ENCODE results near the gene RAB3GAP1. TPM values are rescaled to one million over a fixed set of nuclear protein-coding genes. Genes with fewer than 3 reads are reported as not detected.
A peak's percentile ranks its signal among the peaks of the same experiment; 100 is the strongest.

Gene RAB3GAP1
- total and polyA plus RNA-seq, 2 of the 4 experiments (the other 2 are of a cell fraction): 21.2 to 65.8 TPM

DNA sequence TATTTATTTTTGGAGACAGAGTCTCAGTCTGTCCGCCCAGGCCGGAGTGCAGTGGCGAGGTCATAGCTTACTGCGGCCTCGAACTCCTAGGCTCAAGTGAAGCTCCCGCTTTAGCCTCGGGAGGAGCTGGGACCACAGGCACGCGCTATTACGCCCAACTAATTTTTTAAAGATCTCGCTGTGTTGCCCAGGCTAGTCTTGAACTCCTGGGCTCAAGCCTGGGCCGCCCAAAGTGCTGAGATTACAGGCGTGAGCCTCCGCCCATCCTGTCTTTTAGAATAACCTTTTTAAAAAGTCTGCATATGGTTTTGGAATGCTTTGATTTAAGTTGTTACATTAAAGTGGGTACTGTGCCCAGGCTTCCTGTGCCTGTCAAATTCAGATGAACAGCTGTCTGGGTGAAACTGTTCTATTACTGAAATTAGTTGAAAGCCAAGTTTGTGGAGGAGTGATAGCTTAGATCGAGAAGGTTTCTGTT is 944 bp downstream of the RAB3GAP1 start:
- in situ Hi-C loops (cut with MboI; ENCODE audit: low sequenced_read_pairs) (no loop called here), dilution Hi-C loops (cut with HindIII; ENCODE audit: low sequenced_read_pairs, unreplicated experiment) (no loop called here), intact Hi-C loops (cut with micrococcal nuclease) (loop anchor here (5.0 kb wide), 2 partner anchors 44 to 689 kb away; partner anchors contain the start of gene UBXN4)
- H3K4ac ChIP-seq (ENCODE audit: low read depth, low read length): peak overlapping the region; percentile 31; the same call in 1 of the 2 replicates
- no peak overlapping the region for H2BK20ac ChIP-seq (ENCODE audit: low read depth, low read length)
- H4K5ac ChIP-seq (ENCODE audit: low read depth, low read length): no peak overlapping the region
- no peaks in the 10 kb centered on the region for H3K27me3 ChIP-seq (ENCODE audit: control insufficient read depth, insufficient read depth, low read length)
- no peak for TF ChIP-seq RAD21 (IDR thresholded peaks at IDR 0.05; ENCODE audit: low read length)
- TF ChIP-seq, protein P1, sequence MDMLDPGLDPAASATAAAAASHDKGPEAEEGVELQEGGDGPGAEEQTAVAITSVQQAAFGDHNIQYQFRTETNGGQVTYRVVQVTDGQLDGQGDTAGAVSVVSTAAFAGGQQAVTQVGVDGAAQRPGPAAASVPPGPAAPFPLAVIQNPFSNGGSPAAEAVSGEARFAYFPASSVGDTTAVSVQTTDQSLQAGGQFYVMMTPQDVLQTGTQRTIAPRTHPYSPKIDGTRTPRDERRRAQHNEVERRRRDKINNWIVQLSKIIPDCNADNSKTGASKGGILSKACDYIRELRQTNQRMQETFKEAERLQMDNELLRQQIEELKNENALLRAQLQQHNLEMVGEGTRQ (IDR thresholded peaks at IDR 0.05; ENCODE audit: low read depth, low read length): no peak
- TF ChIP-seq MAZ (IDR thresholded peaks at IDR 0.05; ENCODE audit: borderline replicate concordance, low read depth, low read length): no peak
- TF ChIP-seq, protein P2, sequence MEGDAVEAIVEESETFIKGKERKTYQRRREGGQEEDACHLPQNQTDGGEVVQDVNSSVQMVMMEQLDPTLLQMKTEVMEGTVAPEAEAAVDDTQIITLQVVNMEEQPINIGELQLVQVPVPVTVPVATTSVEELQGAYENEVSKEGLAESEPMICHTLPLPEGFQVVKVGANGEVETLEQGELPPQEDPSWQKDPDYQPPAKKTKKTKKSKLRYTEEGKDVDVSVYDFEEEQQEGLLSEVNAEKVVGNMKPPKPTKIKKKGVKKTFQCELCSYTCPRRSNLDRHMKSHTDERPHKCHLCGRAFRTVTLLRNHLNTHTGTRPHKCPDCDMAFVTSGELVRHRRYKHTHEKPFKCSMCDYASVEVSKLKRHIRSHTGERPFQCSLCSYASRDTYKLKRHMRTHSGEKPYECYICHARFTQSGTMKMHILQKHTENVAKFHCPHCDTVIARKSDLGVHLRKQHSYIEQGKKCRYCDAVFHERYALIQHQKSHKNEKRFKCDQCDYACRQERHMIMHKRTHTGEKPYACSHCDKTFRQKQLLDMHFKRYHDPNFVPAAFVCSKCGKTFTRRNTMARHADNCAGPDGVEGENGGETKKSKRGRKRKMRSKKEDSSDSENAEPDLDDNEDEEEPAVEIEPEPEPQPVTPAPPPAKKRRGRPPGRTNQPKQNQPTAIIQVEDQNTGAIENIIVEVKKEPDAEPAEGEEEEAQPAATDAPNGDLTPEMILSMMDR (conservative IDR thresholded peaks at IDR 0.05; ENCODE audit: low read depth, low read length): no peak
- TF ChIP-seq CHD1 (IDR thresholded peaks at IDR 0.05; ENCODE audit: low read depth, low read length): no peak
- TF ChIP-seq, protein P3, sequence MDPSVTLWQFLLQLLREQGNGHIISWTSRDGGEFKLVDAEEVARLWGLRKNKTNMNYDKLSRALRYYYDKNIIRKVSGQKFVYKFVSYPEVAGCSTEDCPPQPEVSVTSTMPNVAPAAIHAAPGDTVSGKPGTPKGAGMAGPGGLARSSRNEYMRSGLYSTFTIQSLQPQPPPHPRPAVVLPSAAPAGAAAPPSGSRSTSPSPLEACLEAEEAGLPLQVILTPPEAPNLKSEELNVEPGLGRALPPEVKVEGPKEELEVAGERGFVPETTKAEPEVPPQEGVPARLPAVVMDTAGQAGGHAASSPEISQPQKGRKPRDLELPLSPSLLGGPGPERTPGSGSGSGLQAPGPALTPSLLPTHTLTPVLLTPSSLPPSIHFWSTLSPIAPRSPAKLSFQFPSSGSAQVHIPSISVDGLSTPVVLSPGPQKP (IDR thresholded peaks at IDR 0.05; ENCODE audit: borderline replicate concordance, low read depth, low read length): no peak
- TF ChIP-seq MAFK (IDR thresholded peaks at IDR 0.05; ENCODE audit: low read depth, low read length): no peak
- TF ChIP-seq CEBPB (IDR thresholded peaks at IDR 0.05; ENCODE audit: low read depth, low read length): no peak
- TF ChIP-seq FOS (IDR thresholded peaks at IDR 0.05; ENCODE audit: low read depth, low read length): no peak
- no peak for TF ChIP-seq SMC3 (IDR thresholded peaks at IDR 0.05; ENCODE audit: low read depth, low read length)
- no peak for TF ChIP-seq POLR2A (IDR thresholded peaks at IDR 0.05; ENCODE audit: low read depth, low read length)
- no peak for TF ChIP-seq RCOR1 (IDR thresholded peaks at IDR 0.05; ENCODE audit: insufficient replicate concordance, low read length)
- no peak for TF ChIP-seq NFE2L2 (IDR thresholded peaks at IDR 0.05; ENCODE audit: low read depth, low read length)
- no peak for TF ChIP-seq MXI1 (IDR thresholded peaks at IDR 0.05; ENCODE audit: borderline replicate concordance, low read depth, low read length)
- no peak for TF ChIP-seq BHLHE40 (IDR thresholded peaks at IDR 0.05; ENCODE audit: low read depth, low read length)
- no peak for TF ChIP-seq RFX5 (IDR thresholded peaks at IDR 0.05; ENCODE audit: low read depth, low read length)
- peak overlapping the region; percentile 71 for H3K4me3 ChIP-seq (ENCODE audit: insufficient read depth, low read depth, low read length)
- peak overlapping the region; percentile 69 for H3K56ac ChIP-seq (ENCODE audit: extremely low read depth, insufficient read depth, low read length)
- H3K36me3 ChIP-seq (ENCODE audit: control insufficient read depth, insufficient read depth, low read length): peaks cover 2% of the 10 kb centered on the region; the same call in 1 of the 2 replicates
- H3K27ac ChIP-seq (ENCODE audit: insufficient read depth, low read length): peak overlapping the region; percentile 82
- H3K79me1 ChIP-seq (ENCODE audit: low read depth in 1 of 2, low read length in 2 of 2): peaks cover 8 to 28% of the 10 kb centered on the region in 2 experiments
- H2BK15ac ChIP-seq (ENCODE audit: low read depth, low read length): no peak overlapping the region
- H3K4me1 ChIP-seq (ENCODE audit: control insufficient read depth, insufficient read depth, low read length): no peaks in the 10 kb centered on the region; the same call in 1 of the 2 replicates
- H3K9me1 ChIP-seq (ENCODE audit: insufficient read depth, low read length): no peaks in the 10 kb centered on the region
- 0 out of 2 replicates have a peak overlapping the region, but pooled peaks have one; percentile 16 for H2AK5ac ChIP-seq (ENCODE audit: low read depth, low read length)
- WGBS, 2 experiments (ENCODE audit: extremely low coverage in 2 of 2, insufficient read length in 1 of 2): no CpG with 5 or more reads among the region's 15 CpGs
- H3K14ac ChIP-seq (replicated peaks; ENCODE audit: low read depth, low read length): peak overlapping the region; percentile 81
- H3K9me3 ChIP-seq (ENCODE audit: control insufficient read depth, insufficient read depth, low read length): no peaks in the 10 kb centered on the region
- H3K18ac ChIP-seq (ENCODE audit: low read depth, low read length): no peak overlapping the region
- H3K23ac ChIP-seq (ENCODE audit: low read depth, low read length): peak overlapping the region; percentile 86
- POLR2A ChIA-PET (ENCODE audit: unreplicated experiment): interaction anchor here (0.6 kb wide), 1 partner anchor 653 kb away, joined by 19 read pairs; no protein-coding TSS in a partner anchor
- H3K9ac ChIP-seq (ENCODE audit: low read depth, low read length): peak overlapping the region; percentile 95
- H3K4me2 ChIP-seq (ENCODE audit: low read depth, low read length): peak overlapping the region; percentile 81
- DNase-seq (no peak), ATAC-seq (ENCODE audit: low read depth) (peak; percentile 8; the same call in 1 of the 2 replicates)
- peaks cover 4% of the 10 kb centered on the region; the same call in 1 of the 2 replicates for H4K20me1 ChIP-seq (ENCODE audit: insufficient read depth, low read length)
- H2AFZ ChIP-seq (replicated peaks; ENCODE audit: low read length, poor library complexity): no peak overlapping the region
- no peak overlapping the region for H2BK120ac ChIP-seq (ENCODE audit: low read depth, low read length)
- H2BK5ac ChIP-seq (ENCODE audit: low read depth, low read length, poor library complexity, severe bottlenecking): peak overlapping the region; percentile 34
- no peak overlapping the region for H4K91ac ChIP-seq (ENCODE audit: insufficient read depth, low read depth, low read length)
- CTCF ChIA-PET: no interaction called here
- no TSS peak for BruUV-seq (replicated peaks)
- H2AK9ac ChIP-seq (replicated peaks; ENCODE audit: low read depth, low read length, poor library complexity): peak overlapping the region; percentile 33
- H4K8ac ChIP-seq (ENCODE audit: low read depth in 2 of 2, low read length in 2 of 2): peak overlapping the region in 1 of 2 experiments; percentile 23; a peak in 2 of 4 replicates
